ENCODE data around the gene RAD51B.

RAD51B gene

GRCh38 chr14:68325267-68325807 lies 505.8 kb downstream of the RAD51B start:
- no peak overlapping the region for H3K27ac ChIP-seq
- no peak for DNase-seq (ENCODE audit: low read depth, low spot score)

GRCh38 chr14:68327231-68327630 lies 507.7 kb downstream of the RAD51B start:
- DNase-seq (ENCODE audit: low read depth, low spot score), result no peak
- no peak overlapping the region for H3K27ac ChIP-seq

- DNase-seq (ENCODE audit: low read depth, low spot score), result no peak
- H3K27ac ChIP-seq, result no peak overlapping the region
These were observed 508.9 kb downstream of the RAD51B start for GRCh38 chr14:68328509-68328908.

- no peak for DNase-seq (ENCODE audit: low read depth, low spot score)
- no peak overlapping the region for H3K27ac ChIP-seq
These were observed 511.8 kb downstream of the RAD51B start for GRCh38 chr14:68331426-68331825.

- no peak overlapping the region for H3K27ac ChIP-seq
- DNase-seq (ENCODE audit: low read depth, low spot score), result no peak
These were observed 512.4 kb downstream of the RAD51B start for GRCh38 chr14:68331991-68332390.

- DNase-seq (ENCODE audit: low read depth, low spot score), result no peak
- no peak overlapping the region for H3K27ac ChIP-seq
These were observed 513.7 kb downstream of the RAD51B start for GRCh38 chr14:68333262-68333661.

GRCh38 chr14:68335312-68335711 lies 515.7 kb downstream of the RAD51B start:
- DNase-seq (ENCODE audit: low read depth, low spot score), result no peak

GRCh38 chr14:68336165-68336564 lies 516.6 kb downstream of the RAD51B start:
- no peak for DNase-seq (ENCODE audit: low read depth, low spot score)

More at GRCh38 chr14:68335312-68335711, 515.7 kb downstream of the RAD51B start:
- no peak overlapping the region for H3K27ac ChIP-seq

GRCh38 chr14:68337279-68337678 lies 517.7 kb downstream of the RAD51B start:
- H3K27ac ChIP-seq, result no peak overlapping the region
- DNase-seq (ENCODE audit: low read depth, low spot score), result no peak

More at GRCh38 chr14:68336165-68336564, 516.6 kb downstream of the RAD51B start:
- H3K27ac ChIP-seq, result no peak overlapping the region

- no peak for DNase-seq (ENCODE audit: low read depth, low spot score)
- H3K27ac ChIP-seq, result no peak overlapping the region
These were observed 520.7 kb downstream of the RAD51B start for GRCh38 chr14:68340262-68340661.

GRCh38 chr14:68341411-68342212 lies 522.0 kb downstream of the RAD51B start:
- no peak for DNase-seq (ENCODE audit: low read depth, low spot score)
- H3K27ac ChIP-seq, result no peak overlapping the region

GRCh38 chr14:68342216-68342763 lies 522.7 kb downstream of the RAD51B start:
- no peak for DNase-seq (ENCODE audit: low read depth, low spot score)
- no peak overlapping the region for H3K27ac ChIP-seq

- DNase-seq (ENCODE audit: low read depth, low spot score), result no peak
- H3K27ac ChIP-seq, result no peak overlapping the region
These were observed 524.0 kb downstream of the RAD51B start for GRCh38 chr14:68343534-68344118.

- no peak for DNase-seq (ENCODE audit: low read depth, low spot score)
- H3K27ac ChIP-seq, result no peak overlapping the region
These were observed 526.2 kb downstream of the RAD51B start for GRCh38 chr14:68345738-68346137.

- H3K27ac ChIP-seq, result no peak overlapping the region
- DNase-seq (ENCODE audit: low read depth, low spot score), result no peak
These were observed 527.2 kb downstream of the RAD51B start for GRCh38 chr14:68346556-68347343.

GRCh38 chr14:68349900-68350629 lies 530.5 kb downstream of the RAD51B start:
- no peak for DNase-seq (ENCODE audit: low read depth, low spot score)
- no peak overlapping the region for H3K27ac ChIP-seq

GRCh38 chr14:68355415-68355814 lies 535.8 kb downstream of the RAD51B start:
- no peak overlapping the region for H3K27ac ChIP-seq
- DNase-seq (ENCODE audit: low read depth, low spot score), result no peak

GRCh38 chr14:68357777-68358176 lies 538.2 kb downstream of the RAD51B start:
- DNase-seq (ENCODE audit: low read depth, low spot score), result no peak
- no peak overlapping the region for H3K27ac ChIP-seq

GRCh38 chr14:68358500-68358899 lies 538.9 kb downstream of the RAD51B start:
- no peak overlapping the region for H3K27ac ChIP-seq
- DNase-seq (ENCODE audit: low read depth, low spot score), result no peak

All from epithelial cell of prostate (primary cell).